ENCODE data around the gene ARHGAP12.

The ARHGAP12 gene

DNA sequence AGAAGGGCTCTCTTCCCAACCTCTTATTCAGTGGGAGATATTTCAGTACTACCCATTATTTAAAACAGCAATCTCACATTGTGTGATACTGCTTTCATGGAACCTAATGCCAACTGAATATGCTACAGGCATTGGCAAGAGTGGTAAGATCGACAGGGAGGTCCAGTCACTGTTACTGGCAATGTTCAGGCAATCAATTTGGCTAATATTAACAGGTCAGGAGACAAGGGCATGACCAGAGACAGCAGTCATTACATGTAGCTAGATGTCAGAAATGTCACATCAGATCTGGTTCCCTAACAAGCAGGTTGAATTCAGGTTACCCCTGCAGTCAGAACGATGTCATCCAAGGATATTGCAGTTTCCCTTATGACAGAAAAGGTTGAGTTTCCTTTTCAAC, 129.4 kb downstream of the ARHGAP12 start:
- H3K36me3 ChIP-seq (ENCODE audit: control insufficient read depth, low read length), result no peaks in the 10 kb centered on the region
- H3K4me3 ChIP-seq (ENCODE audit: low read length), result no peak overlapping the region
- no peaks in the 10 kb centered on the region for H3F3A ChIP-seq (ENCODE audit: control insufficient read depth, insufficient read depth)
- no peak for TF ChIP-seq EZH2phosphoT487 (IDR thresholded peaks at IDR 0.05; ENCODE audit: borderline replicate concordance, low read length)
- TF ChIP-seq, protein P1, sequence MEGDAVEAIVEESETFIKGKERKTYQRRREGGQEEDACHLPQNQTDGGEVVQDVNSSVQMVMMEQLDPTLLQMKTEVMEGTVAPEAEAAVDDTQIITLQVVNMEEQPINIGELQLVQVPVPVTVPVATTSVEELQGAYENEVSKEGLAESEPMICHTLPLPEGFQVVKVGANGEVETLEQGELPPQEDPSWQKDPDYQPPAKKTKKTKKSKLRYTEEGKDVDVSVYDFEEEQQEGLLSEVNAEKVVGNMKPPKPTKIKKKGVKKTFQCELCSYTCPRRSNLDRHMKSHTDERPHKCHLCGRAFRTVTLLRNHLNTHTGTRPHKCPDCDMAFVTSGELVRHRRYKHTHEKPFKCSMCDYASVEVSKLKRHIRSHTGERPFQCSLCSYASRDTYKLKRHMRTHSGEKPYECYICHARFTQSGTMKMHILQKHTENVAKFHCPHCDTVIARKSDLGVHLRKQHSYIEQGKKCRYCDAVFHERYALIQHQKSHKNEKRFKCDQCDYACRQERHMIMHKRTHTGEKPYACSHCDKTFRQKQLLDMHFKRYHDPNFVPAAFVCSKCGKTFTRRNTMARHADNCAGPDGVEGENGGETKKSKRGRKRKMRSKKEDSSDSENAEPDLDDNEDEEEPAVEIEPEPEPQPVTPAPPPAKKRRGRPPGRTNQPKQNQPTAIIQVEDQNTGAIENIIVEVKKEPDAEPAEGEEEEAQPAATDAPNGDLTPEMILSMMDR (IDR thresholded peaks at IDR 0.05; ENCODE audit: low read depth, low read length, poor library complexity, severe bottlenecking), result no peak
- no peaks in the 10 kb centered on the region for H3K9me2 ChIP-seq (replicated peaks; ENCODE audit: control insufficient read depth, low read length)
- H4K20me1 ChIP-seq (ENCODE audit: control insufficient read depth, insufficient read depth, low read depth, low read length), result no peaks in the 10 kb centered on the region
- H3K9me3 ChIP-seq (ENCODE audit: control insufficient read depth, insufficient read depth, low read length), result no peaks in the 10 kb centered on the region
- H3K27me3 ChIP-seq (ENCODE audit: control insufficient read depth, low read length), result no peaks in the 10 kb centered on the region
- no peak overlapping the region for H3K27ac ChIP-seq (ENCODE audit: low read depth, low read length)
- no peaks in the 10 kb centered on the region for H3K4me1 ChIP-seq (ENCODE audit: control insufficient read depth, low read length)
- H3K4me2 ChIP-seq (ENCODE audit: low read length), result no peak overlapping the region
- no peaks in the 10 kb centered on the region for H3K79me2 ChIP-seq (ENCODE audit: control insufficient read depth, low read length)

- Histone ChIP-seq H3K4me3 (ENCODE audit: low read length) (no peak overlapping the region), H4K20me1 (ENCODE audit: control insufficient read depth, insufficient read depth, low read depth, low read length) (no peaks in the 10 kb centered on the region), H3K79me2 (ENCODE audit: control insufficient read depth, low read length) (no peaks in the 10 kb centered on the region), H3F3A (ENCODE audit: control insufficient read depth, insufficient read depth) (no peaks in the 10 kb centered on the region), H3K4me1 (ENCODE audit: control insufficient read depth, low read length) (no peaks in the 10 kb centered on the region), H3K9me2 (replicated peaks; ENCODE audit: control insufficient read depth, low read length) (no peaks in the 10 kb centered on the region), H3K27me3 (ENCODE audit: control insufficient read depth, low read length) (no peaks in the 10 kb centered on the region), H3K36me3 (ENCODE audit: control insufficient read depth, low read length) (no peaks in the 10 kb centered on the region), H3K4me2 (ENCODE audit: low read length) (no peak overlapping the region), H3K27ac (ENCODE audit: low read depth, low read length) (no peak overlapping the region), H3K9me3 (ENCODE audit: control insufficient read depth, insufficient read depth, low read length) (no peaks in the 10 kb centered on the region)
- TF ChIP-seq, protein P1 (IDR thresholded peaks at IDR 0.05; ENCODE audit: low read depth, low read length, poor library complexity, severe bottlenecking), result no peak
- no peak for TF ChIP-seq EZH2phosphoT487 (IDR thresholded peaks at IDR 0.05; ENCODE audit: borderline replicate concordance, low read length)
Measured at GRCh38 chr10:31792745-31793144, 135.9 kb downstream of the ARHGAP12 start.

DNA sequence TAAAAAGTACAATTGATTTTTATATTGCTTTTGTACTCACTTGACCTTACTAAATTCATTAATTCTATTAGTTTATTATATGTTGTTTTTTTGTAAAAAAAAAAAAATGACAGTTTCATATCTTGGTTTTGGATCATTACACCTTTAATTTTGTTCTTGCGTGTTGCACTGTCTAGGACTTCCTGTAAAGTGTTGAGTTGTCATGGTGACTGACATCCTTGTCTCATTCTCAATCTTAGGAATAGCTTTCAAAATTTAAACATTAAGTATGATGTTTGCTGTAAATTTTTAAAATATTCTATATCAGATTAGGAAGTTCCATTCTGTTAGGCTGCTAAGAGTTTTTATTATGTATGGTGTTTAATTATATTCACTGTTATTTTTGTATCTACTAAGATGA, 139.1 kb downstream of the ARHGAP12 start:
- no peak for TF ChIP-seq EZH2phosphoT487 (IDR thresholded peaks at IDR 0.05; ENCODE audit: borderline replicate concordance, low read length)
- TF ChIP-seq, protein P1 (IDR thresholded peaks at IDR 0.05; ENCODE audit: low read depth, low read length, poor library complexity, severe bottlenecking), result no peak
- Histone ChIP-seq H3K4me2 (ENCODE audit: low read length) (no peak overlapping the region), H3K9me3 (ENCODE audit: control insufficient read depth, insufficient read depth, low read length) (no peaks in the 10 kb centered on the region), H3K9me2 (replicated peaks; ENCODE audit: control insufficient read depth, low read length) (no peaks in the 10 kb centered on the region), H3K4me1 (ENCODE audit: control insufficient read depth, low read length) (no peaks in the 10 kb centered on the region), H3K79me2 (ENCODE audit: control insufficient read depth, low read length) (no peaks in the 10 kb centered on the region), H3K36me3 (ENCODE audit: control insufficient read depth, low read length) (no peaks in the 10 kb centered on the region), H3K27me3 (ENCODE audit: control insufficient read depth, low read length) (no peaks in the 10 kb centered on the region), H3K4me3 (ENCODE audit: low read length) (no peak overlapping the region), H3F3A (ENCODE audit: control insufficient read depth, insufficient read depth) (no peaks in the 10 kb centered on the region), H4K20me1 (ENCODE audit: control insufficient read depth, insufficient read depth, low read depth, low read length) (no peaks in the 10 kb centered on the region), H3K27ac (ENCODE audit: low read depth, low read length) (no peak overlapping the region)

- Histone ChIP-seq H3K9me2 (replicated peaks; ENCODE audit: control insufficient read depth, low read length) (no peaks in the 10 kb centered on the region), H4K20me1 (ENCODE audit: control insufficient read depth, insufficient read depth, low read depth, low read length) (no peaks in the 10 kb centered on the region)
Measured at GRCh38 chr10:31782701-31783100, 145.9 kb downstream of the ARHGAP12 start.

More at GRCh38 chr10:31782701-31783100, 145.9 kb downstream of the ARHGAP12 start:
- Histone ChIP-seq H3F3A (ENCODE audit: control insufficient read depth, insufficient read depth) (no peaks in the 10 kb centered on the region), H3K36me3 (ENCODE audit: control insufficient read depth, low read length) (no peaks in the 10 kb centered on the region), H3K79me2 (ENCODE audit: control insufficient read depth, low read length) (no peaks in the 10 kb centered on the region), H3K27me3 (ENCODE audit: control insufficient read depth, low read length) (peaks cover 5% of the 10 kb centered on the region), H3K4me2 (ENCODE audit: low read length) (no peak overlapping the region), H3K4me3 (ENCODE audit: low read length) (no peak overlapping the region), H3K27ac (ENCODE audit: low read depth, low read length) (no peak overlapping the region), H3K9me3 (ENCODE audit: control insufficient read depth, insufficient read depth, low read length) (no peaks in the 10 kb centered on the region), H3K4me1 (ENCODE audit: control insufficient read depth, low read length) (no peaks in the 10 kb centered on the region)
- TF ChIP-seq, protein P1 (IDR thresholded peaks at IDR 0.05; ENCODE audit: low read depth, low read length, poor library complexity, severe bottlenecking), result no peak
- TF ChIP-seq EZH2phosphoT487 (IDR thresholded peaks at IDR 0.05; ENCODE audit: borderline replicate concordance, low read length), result no peak
